PC-3 (cell line): Measurements from ENCODE around the gene STAU1. TPM values are rescaled to one million over a fixed set of nuclear protein-coding genes. Genes with fewer than 3 reads are reported as not detected.

Source experiments
- ATAC-seq: fragments of 200-7000 bp; cut with Tn5 transposase; 2 replicates; pipeline ENCODE4 v1.9.1; 2020; ENCODE audit warnings: mild to moderate bottlenecking, moderate library complexity
- BruUV-seq: library from RNA; stranded (reverse); fragments of 400-500 nt; replicated peaks from 2 replicates; lab custom pipeline; 2021; lab: Mats Ljungman, UMichigan
- CTCF ChIA-PET: fragments of 300-600 bp; sonication (Branson Sonifier 250); formaldehyde crosslinking; loops from one replicate; lab custom pipeline; 2022; ENCODE audit warnings: antibody characterized with exemption; lab: Charles Lee
- POLR2A ChIA-PET: fragments of 300-600 bp; sonication (Branson Sonifier 250); formaldehyde crosslinking; loops from one replicate; lab custom pipeline; 2022; ENCODE audit warnings: antibody characterized with exemption; ENCODE audit not compliant: unreplicated experiment; lab: Charles Lee
- DNase-seq: peaks from one replicate; pipeline ENCODE4 v3.0.0-alpha.2; 2015
- H2AFZ ChIP-seq: fragments of 300-600 bp; sonication (generic); 2 replicates; pipeline ENCODE4 v1.6.0; 2016; ENCODE audit warnings: antibody characterized with exemption, low read length
- H3F3A ChIP-seq: fragments of 300-600 bp; sonication (generic); one replicate; pipeline ENCODE4 v1.6.0; 2017; ENCODE audit warnings: antibody characterized with exemption, low read length, control low read depth, mild to moderate bottlenecking; ENCODE audit not compliant: unreplicated experiment
- H3K27ac ChIP-seq: fragments of 300-600 bp; sonication (generic); 2 replicates; pipeline ENCODE4 v1.5.1; 2016; ENCODE audit warnings: mild to moderate bottlenecking, low read length
- H3K27me3 ChIP-seq: fragments of 300-600 bp; sonication (generic); 2 replicates; pipeline ENCODE4 v1.6.1; 2016; ENCODE audit warnings: low read length, mixed read lengths
- H3K36me3 ChIP-seq: fragments of 300-600 bp; sonication (generic); 2 replicates; pipeline ENCODE4 v1.6.1; 2016; ENCODE audit warnings: low read depth, mixed run types, low read length, mixed read lengths
- H3K4me1 ChIP-seq: fragments of 300-600 bp; sonication (generic); 2 replicates; pipeline ENCODE4 v1.5.1; 2016; ENCODE audit warnings: low read length; ENCODE audit not compliant: insufficient read depth
- H3K4me2 ChIP-seq: fragments of 300-600 bp; sonication (generic); 2 replicates; pipeline ENCODE4 v1.6.0; 2016; ENCODE audit warnings: low read length
- H3K4me3 ChIP-seq: fragments of 300-600 bp; sonication (generic); 2 replicates; pipeline ENCODE4 v1.5.1; 2016; ENCODE audit warnings: mild to moderate bottlenecking, low read length, mixed read lengths
- H3K79me2 ChIP-seq: fragments of 300-600 bp; sonication (generic); 2 replicates; pipeline ENCODE4 v1.6.1; 2017; ENCODE audit warnings: low read length, mixed read lengths
- H3K9ac ChIP-seq: fragments of 300-600 bp; sonication (generic); 2 replicates; pipeline ENCODE4 v1.6.0; 2016; ENCODE audit warnings: mild to moderate bottlenecking, low read length
- H3K9me2 ChIP-seq: fragments of 300-600 bp; sonication (generic); replicated peaks from 2 replicates; pipeline ENCODE4 v1.6.1; 2016; ENCODE audit warnings: mixed run types, low read length, mixed read lengths
- H3K9me3 ChIP-seq: fragments of 300-600 bp; sonication (generic); 2 replicates; pipeline ENCODE4 v1.6.1; 2016; ENCODE audit warnings: low read length, mixed read lengths
- H4K20me1 ChIP-seq: fragments of 300-600 bp; sonication (generic); 2 replicates; pipeline ENCODE4 v1.6.1; 2016; ENCODE audit warnings: low read length, mixed read lengths
- CTCF ChIP-seq: fragments of 300-600 bp; sonication (generic); conservative IDR thresholded peaks from 2 replicates; pipeline ENCODE4 v1.5.1; 2017; ENCODE audit warnings: antibody characterized with exemption, low read depth, mild to moderate bottlenecking, low read length
- EZH2 ChIP-seq: fragments of 300-600 bp; sonication (generic); IDR thresholded peaks from one replicate; pipeline ENCODE4 v1.6.1; 2017; ENCODE audit warnings: antibody characterized with exemption, mild to moderate bottlenecking, low read length; ENCODE audit not compliant: unreplicated experiment
- EZH2phosphoT487 ChIP-seq: fragments of 300-600 bp; sonication (generic); IDR thresholded peaks from 2 replicates; pipeline ENCODE4 v1.6.1; 2018; ENCODE audit warnings: mild to moderate bottlenecking, antibody characterized with exemption, low read length, borderline replicate concordance
- intact Hi-C: fragments of 100-400 bp; cut with micrococcal nuclease; formaldehyde crosslinking; loops from 2 replicates; pipeline ENCODE4 v1.9.0; 2023
- total RNA-seq: library from RNA; depleted of rRNA; stranded (reverse); fragments of >200 nt; gene quantifications from 2 replicates; pipeline ENCODE4 v1.2.3, GENCODE V29; 2014

Gene STAU1
- total RNA-seq, 1 experiment from 2014 or later = 87.8 TPM

GRCh38 chr20:49167811-49168507 is 20.2 kb downstream of the STAU1 start:
- Histone ChIP-seq H3K9me3 (no peaks in the 10 kb centered on the region), H3K4me2 (no peak overlapping the region), H3K4me3 (no peak overlapping the region), H3K36me3 (peaks cover 29% of the 10 kb centered on the region), H3K9ac (no peak overlapping the region), H4K20me1 (no peaks in the 10 kb centered on the region), H3K79me2 (peaks cover 73% of the 10 kb centered on the region), H3K9me2 (no peaks in the 10 kb centered on the region), H3K4me1 (no peaks in the 10 kb centered on the region), H3K27me3 (no peaks in the 10 kb centered on the region), H2AFZ (no peak overlapping the region), H3K27ac (no peak overlapping the region), H3F3A (no peaks in the 10 kb centered on the region)
- no TSS peak for BruUV-seq
- TF ChIP-seq EZH2phosphoT487 = no peak
- no peak for TF ChIP-seq CTCF
- no peak for TF ChIP-seq EZH2
- DNase-seq (no peak), ATAC-seq (no peak)
- ChIA-PET CTCF (no interaction called here), POLR2A (no interaction called here)
- intact Hi-C loops = no loop called here

- peaks cover 68% of the 10 kb centered on the region for H3K79me2 ChIP-seq
- ChIA-PET POLR2A (no interaction called here), CTCF (no interaction called here)
- no peaks in the 10 kb centered on the region for H3K9me3 ChIP-seq
- no peak overlapping the region for H3K9ac ChIP-seq
- no peak overlapping the region for H3K4me2 ChIP-seq
- no TSS peak for BruUV-seq
- H3K36me3 ChIP-seq = peaks cover 26% of the 10 kb centered on the region
- no peaks in the 10 kb centered on the region for H4K20me1 ChIP-seq
- H3K4me1 ChIP-seq = peaks cover 7% of the 10 kb centered on the region
- H3K27ac ChIP-seq = no peak overlapping the region
- no peaks in the 10 kb centered on the region for H3K9me2 ChIP-seq
- no peaks in the 10 kb centered on the region for H3K27me3 ChIP-seq
- no peak overlapping the region for H2AFZ ChIP-seq
- intact Hi-C loops = no loop called here
- TF ChIP-seq CTCF (no peak), EZH2phosphoT487 (no peak), EZH2 (no peak)
- no peaks in the 10 kb centered on the region for H3F3A ChIP-seq
- DNase-seq (no peak), ATAC-seq (no peak)
- H3K4me3 ChIP-seq = no peak overlapping the region
Observed at GRCh38 chr20:49166534-49167449, 21.3 kb downstream of the STAU1 start.

- POLR2A ChIA-PET = no interaction called here
- Histone ChIP-seq H3K27ac (no peak overlapping the region), H3K9me2 (no peaks in the 10 kb centered on the region), H4K20me1 (no peaks in the 10 kb centered on the region), H3K36me3 (peaks cover 23% of the 10 kb centered on the region), H3K9ac (no peak overlapping the region), H3K9me3 (no peaks in the 10 kb centered on the region), H3K4me2 (no peak overlapping the region), H2AFZ (no peak overlapping the region), H3F3A (no peaks in the 10 kb centered on the region), H3K79me2 (peaks cover 67% of the 10 kb centered on the region), H3K4me3 (no peak overlapping the region), H3K4me1 (peaks cover 15% of the 10 kb centered on the region), H3K27me3 (no peaks in the 10 kb centered on the region)
- ATAC-seq (no peak), DNase-seq (no peak)
- BruUV-seq = no TSS peak
- TF ChIP-seq EZH2 = no peak
- TF ChIP-seq CTCF = no peak
- no peak for TF ChIP-seq EZH2phosphoT487
- CTCF ChIA-PET = no interaction called here
- intact Hi-C loops = no loop called here
Observed at GRCh38 chr20:49165611-49166010, 22.5 kb downstream of the STAU1 start.
